Esophagus squamous epithelium (tissue), 5 donors: ENCODE data around the gene SLC12A8. TPM values are rescaled to one million over a fixed set of nuclear protein-coding genes. Genes with fewer than 3 reads are reported as not detected.

Experiments
- DNase-seq: peaks from one replicate; lab custom pipeline; 2025; lab: John Stamatoyannopoulos, UW
- H3K27ac ChIP-seq, 4 donors: fragments of 200-600 bp; sonication (generic); one replicate each; pipeline ENCODE4 v1.5.1; 2016 to 2019; ENCODE audit warnings: mild to moderate bottlenecking in 1 of 4
- H3K27me3 ChIP-seq, 4 donors: fragments of 200-600 bp; sonication (generic); 1 replicate in 3 of 4; 2 replicates in 1 of 4; pipeline versions ENCODE4 v1.5.1 to v1.6.0; 2017 to 2021; ENCODE audit warnings: antibody characterized with exemption in 1 of 4
- H3K36me3 ChIP-seq, 3 donors: fragments of 200-600 bp; sonication (generic); one replicate each; pipeline ENCODE4 v1.5.1; 2016 to 2019
- H3K4me1 ChIP-seq, 3 donors: fragments of 200-600 bp; sonication (generic); one replicate each; pipeline ENCODE4 v1.5.1; 2017 to 2019
- H3K4me3 ChIP-seq, 4 donors: fragments of 200-600 bp; sonication (generic); 1 replicate in 3 of 4; 2 replicates in 1 of 4; pipeline ENCODE4 v1.5.1; 2016 to 2019; ENCODE audit warnings: mild to moderate bottlenecking in 2 of 4, moderate library complexity in 1 of 4
- H3K9me3 ChIP-seq, 3 donors: fragments of 200-600 bp; sonication (generic); one replicate each; pipeline ENCODE4 v1.5.1; 2016 to 2019
- POLR2A ChIP-seq, 4 donors: fragments of 450-650 bp; IDR thresholded peaks; one replicate each; pipeline ENCODE4 v1.6.1; 2017; ENCODE audit warnings: antibody characterized with exemption in 4 of 4, mild to moderate bottlenecking in 4 of 4, moderate library complexity in 3 of 4
- WGBS, 2 donors: methylation state at CpG; one replicate each; pipeline ENCODE4 v1.1.5; 2018; 5-methylcytosine and 5-hydroxymethylcytosine counted together
- intact Hi-C: fragments of 100-400 bp; cut with DNase I; formaldehyde crosslinking; loops from one replicate; pipeline ENCODE4 v1.15.0; 2022
- total RNA-seq, 4 donors: library from RNA; depleted of rRNA; stranded (reverse); fragments of >200 nt; gene quantifications; one replicate each; pipeline ENCODE4 v1.1.0, GENCODE V29; 2016
- TF ChIP-seq, protein P1 (sequence below), 6 experiments: fragments of 450-650 bp in 4 of 6; fragments of 200-600 bp in 2 of 6; sonication (generic) in 2 of 6; IDR thresholded peaks; one replicate each; pipeline ENCODE4 v1.5.1; 2016 to 2019; ENCODE audit warnings: antibody characterized with exemption in 6 of 6, mild to moderate bottlenecking in 4 of 6, moderate library complexity in 4 of 6
- donor health status: DM: yes; HTN: yes; CAD: no.

Gene SLC12A8
- total RNA-seq, 4 donors from 2014 or later = 9.9 to 15.9 (median 13.8) TPM

DNA sequence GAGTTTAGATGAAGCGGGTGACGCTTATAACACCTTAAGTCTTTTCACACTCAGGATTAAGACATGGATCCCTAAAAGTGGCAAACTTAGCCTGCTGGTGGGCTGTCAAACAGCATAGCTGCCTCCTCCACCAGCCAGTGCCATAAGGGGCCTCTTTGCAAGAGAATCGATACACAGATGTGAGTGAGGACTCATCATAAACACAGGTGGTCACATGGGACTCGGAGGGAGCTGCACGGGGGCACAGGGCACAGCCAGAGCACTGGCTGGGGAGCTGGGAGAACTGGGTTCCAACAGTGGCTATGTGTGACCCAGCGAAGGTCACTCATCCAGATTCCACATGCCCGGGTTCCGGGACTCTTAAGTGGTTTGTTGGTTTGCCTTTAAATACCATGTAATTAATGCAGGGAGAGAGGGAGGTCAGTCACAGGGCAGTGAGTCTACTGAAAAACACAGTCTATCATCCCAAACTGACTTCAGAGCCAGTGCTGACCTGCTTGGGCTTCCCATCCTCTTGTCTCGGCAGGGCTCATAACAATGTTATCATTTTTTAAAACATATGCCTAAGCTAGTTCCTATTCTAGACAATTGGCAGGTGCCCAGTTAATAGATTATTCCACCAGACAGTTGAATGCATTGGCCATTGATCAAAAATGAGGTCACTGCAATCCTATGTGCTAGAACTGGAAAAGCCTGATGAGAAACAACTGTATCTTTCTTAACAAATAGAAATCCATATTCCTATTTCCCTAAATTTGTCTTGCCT, 51.8 kb downstream of the SLC12A8 start:
- Histone ChIP-seq H3K9me3 (no peaks in the 10 kb centered on the region), H3K36me3 (no peaks in the 10 kb centered on the region), H3K27me3 (no peaks in the 10 kb centered on the region), H3K27ac (peak overlapping the region; percentile 76 to 86 (median 78)), H3K4me3 (no peak overlapping the region), H3K4me1 (peaks cover 41 to 67% (median 50%) of the 10 kb centered on the region in 3 donors)
- DNase-seq = no peak
- intact Hi-C loops = no loop called here
- TF ChIP-seq POLR2A (IDR thresholded peaks at IDR 0.05) = no peak
- TF ChIP-seq, protein P1, sequence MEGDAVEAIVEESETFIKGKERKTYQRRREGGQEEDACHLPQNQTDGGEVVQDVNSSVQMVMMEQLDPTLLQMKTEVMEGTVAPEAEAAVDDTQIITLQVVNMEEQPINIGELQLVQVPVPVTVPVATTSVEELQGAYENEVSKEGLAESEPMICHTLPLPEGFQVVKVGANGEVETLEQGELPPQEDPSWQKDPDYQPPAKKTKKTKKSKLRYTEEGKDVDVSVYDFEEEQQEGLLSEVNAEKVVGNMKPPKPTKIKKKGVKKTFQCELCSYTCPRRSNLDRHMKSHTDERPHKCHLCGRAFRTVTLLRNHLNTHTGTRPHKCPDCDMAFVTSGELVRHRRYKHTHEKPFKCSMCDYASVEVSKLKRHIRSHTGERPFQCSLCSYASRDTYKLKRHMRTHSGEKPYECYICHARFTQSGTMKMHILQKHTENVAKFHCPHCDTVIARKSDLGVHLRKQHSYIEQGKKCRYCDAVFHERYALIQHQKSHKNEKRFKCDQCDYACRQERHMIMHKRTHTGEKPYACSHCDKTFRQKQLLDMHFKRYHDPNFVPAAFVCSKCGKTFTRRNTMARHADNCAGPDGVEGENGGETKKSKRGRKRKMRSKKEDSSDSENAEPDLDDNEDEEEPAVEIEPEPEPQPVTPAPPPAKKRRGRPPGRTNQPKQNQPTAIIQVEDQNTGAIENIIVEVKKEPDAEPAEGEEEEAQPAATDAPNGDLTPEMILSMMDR (IDR thresholded peaks at IDR 0.05) = no peak
- 64 to 65% methylated on average over 8 to 9 of the region's 9 CpGs for whole genome bisulfite sequencing, 2 donors

DNA sequence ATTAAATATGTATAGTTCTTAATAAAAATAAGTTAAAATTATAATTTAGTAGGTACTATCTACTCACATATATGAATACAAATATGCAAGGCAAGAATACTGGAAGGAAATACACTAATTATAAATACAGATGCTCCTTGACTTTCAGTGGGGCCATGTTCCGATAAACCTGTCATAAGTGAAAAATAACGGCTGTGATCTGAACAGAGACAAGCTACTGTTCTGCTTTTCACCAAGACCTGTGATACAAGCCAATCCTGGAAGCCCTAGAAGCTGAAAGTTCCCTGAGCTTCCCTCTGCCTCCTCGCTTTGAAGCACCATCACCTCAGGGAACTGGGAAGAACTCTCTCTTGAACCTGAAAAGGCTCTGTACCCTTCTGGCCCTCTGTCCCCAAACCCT, 55.4 kb downstream of the SLC12A8 start:
- H3K27ac ChIP-seq = peak overlapping the region in 1 of 4 donors; percentile 65
- no peak for DNase-seq
- no peaks in the 10 kb centered on the region for H3K9me3 ChIP-seq
- intact Hi-C loops = no loop called here
- TF ChIP-seq, protein P1 (IDR thresholded peaks at IDR 0.05) = no peak
- TF ChIP-seq POLR2A (IDR thresholded peaks at IDR 0.05) = no peak
- peaks cover 17 to 32% (median 18%) of the 10 kb centered on the region in 3 donors for H3K4me1 ChIP-seq
- H3K4me3 ChIP-seq = no peak overlapping the region
- WGBS, 2 donors = 79 to 91% methylated on average over 3 of the region's 3 CpGs
- H3K27me3 ChIP-seq = no peaks in the 10 kb centered on the region
- H3K36me3 ChIP-seq = no peaks in the 10 kb centered on the region

DNA sequence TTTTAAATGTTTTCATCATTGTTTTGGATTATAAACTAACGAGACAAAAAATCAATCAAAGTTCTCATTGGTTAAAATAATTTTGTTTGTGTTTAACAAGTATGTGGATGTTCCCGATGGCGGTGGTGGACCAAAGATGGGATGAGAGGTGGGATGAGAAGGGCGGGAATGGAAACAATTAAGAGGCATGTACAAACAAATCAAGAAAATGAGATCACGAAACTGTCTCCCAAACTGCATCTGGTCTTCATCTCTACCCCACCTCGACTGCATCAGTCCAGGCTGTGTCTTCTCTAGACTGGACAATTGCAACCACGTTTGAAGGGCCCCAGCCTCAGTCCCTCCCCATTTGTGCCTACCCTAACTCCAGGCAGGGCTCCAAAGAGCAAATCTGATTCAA, 56.1 kb downstream of the SLC12A8 start:
- intact Hi-C loops = no loop called here
- peaks cover 10 to 29% (median 11%) of the 10 kb centered on the region in 3 donors for H3K4me1 ChIP-seq
- peak overlapping the region in 2 of 4 donors; percentile 65 to 71 for H3K27ac ChIP-seq
- no peak for DNase-seq
- H3K36me3 ChIP-seq = no peaks in the 10 kb centered on the region
- WGBS, 2 donors = 81 to 87% methylated on average over 7 of the region's 7 CpGs
- no peak overlapping the region for H3K4me3 ChIP-seq
- H3K27me3 ChIP-seq = no peaks in the 10 kb centered on the region
- TF ChIP-seq POLR2A (IDR thresholded peaks at IDR 0.05) = no peak
- TF ChIP-seq, protein P1 (IDR thresholded peaks at IDR 0.05) = no peak
- H3K9me3 ChIP-seq = no peaks in the 10 kb centered on the region

DNA sequence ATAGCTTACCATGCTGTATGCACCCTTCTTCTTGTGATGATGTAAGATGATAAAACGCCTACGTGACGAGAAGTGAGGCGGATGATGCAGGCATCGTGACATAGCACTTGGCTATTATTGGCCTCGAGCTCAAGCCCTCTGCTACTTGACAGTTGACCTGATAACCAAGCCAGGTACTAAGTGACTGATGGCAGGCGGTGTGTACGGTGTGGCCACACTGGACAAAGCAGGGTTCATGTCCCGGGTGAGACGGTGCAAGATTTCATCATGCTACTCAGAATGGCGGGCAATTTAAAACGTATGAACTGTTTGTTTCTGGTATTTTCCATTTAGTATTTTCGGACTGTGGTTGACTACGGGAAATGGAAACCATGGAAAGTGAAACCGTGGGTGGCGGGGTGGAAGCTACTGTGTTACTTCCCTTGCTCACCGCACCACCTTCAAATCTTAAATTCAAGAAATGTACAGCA, 57.7 kb downstream of the SLC12A8 start:
- intact Hi-C loops = no loop called here
- WGBS, 2 donors = 81 to 89% methylated on average over 17 of the region's 17 CpGs
- Histone ChIP-seq H3K9me3 (no peaks in the 10 kb centered on the region), H3K36me3 (no peaks in the 10 kb centered on the region), H3K27ac (no peak overlapping the region), H3K4me1 (peaks cover 0 to 24% (median 0%) of the 10 kb centered on the region in 3 donors), H3K4me3 (no peak overlapping the region), H3K27me3 (no peaks in the 10 kb centered on the region)
- no peak for DNase-seq
- TF ChIP-seq, protein P1 (IDR thresholded peaks at IDR 0.05) = no peak
- TF ChIP-seq POLR2A (IDR thresholded peaks at IDR 0.05) = no peak

DNA sequence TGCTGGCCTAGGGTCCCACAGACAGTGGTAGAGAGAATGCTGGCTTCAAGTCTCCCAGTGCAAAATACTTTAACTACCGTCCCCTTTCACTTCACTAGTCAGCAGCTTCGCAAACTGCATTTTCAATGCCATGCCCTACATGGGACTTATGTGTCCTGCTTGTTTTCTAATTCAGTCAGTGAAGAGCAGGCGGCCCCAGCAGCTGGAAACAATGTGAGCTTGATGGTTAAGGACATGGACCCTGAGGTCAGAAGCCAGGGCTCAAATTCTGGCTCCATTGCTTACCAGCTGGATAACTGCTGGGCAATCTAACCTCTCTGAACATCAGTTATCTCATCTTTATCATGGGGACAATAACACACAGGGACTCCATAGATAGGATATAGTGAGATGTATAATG, 58.4 kb downstream of the SLC12A8 start:
- intact Hi-C loops = no loop called here
- no peaks in the 10 kb centered on the region for H3K27me3 ChIP-seq
- TF ChIP-seq, protein P1 (IDR thresholded peaks at IDR 0.05) = no peak
- no peak overlapping the region for H3K4me3 ChIP-seq
- peaks cover 2 to 31% (median 5%) of the 10 kb centered on the region in 3 donors for H3K4me1 ChIP-seq
- 87 to 100% methylated on average over 2 to 3 of the region's 3 CpGs for WGBS, 2 donors
- no peak for DNase-seq
- H3K36me3 ChIP-seq = no peaks in the 10 kb centered on the region
- H3K27ac ChIP-seq = no peak overlapping the region
- H3K9me3 ChIP-seq = no peaks in the 10 kb centered on the region
